HepG2 (cell line): Measurements from ENCODE around the gene LMBRD2. TPM values are rescaled to one million over a fixed set of nuclear protein-coding genes. Genes with fewer than 3 reads are reported as not detected.

ENCODE experiments used
- AFF4 ChIP-seq: sonication (generic); formaldehyde crosslinking; IDR thresholded peaks from 2 replicates; pipeline ENCODE4 v1.4.0; 2020; ENCODE audit warnings: missing genetic modification reagents
- ATAD3A ChIP-seq: sonication (generic); formaldehyde crosslinking; IDR thresholded peaks from 2 replicates; pipeline ENCODE4 v1.4.0; 2020; ENCODE audit warnings: missing genetic modification reagents
- CEBPZ ChIP-seq: IDR thresholded peaks from 2 replicates; pipeline ENCODE4 v1.6.1; 2012; ENCODE audit warnings: low read length, improper control_type of control experiment
- CENPT ChIP-seq: sonication (generic); formaldehyde crosslinking; IDR thresholded peaks from 2 replicates; pipeline ENCODE4 v1.8.0; 2022; ENCODE audit warnings: low read depth, mild to moderate bottlenecking, moderate library complexity, missing genetic modification reagents
- CHD2 ChIP-seq: IDR thresholded peaks from 2 replicates; pipeline ENCODE4 v1.6.1; 2011; ENCODE audit warnings: low read depth, low read length, improper control_type of control experiment
- FOXO1 ChIP-seq: sonication (generic); formaldehyde crosslinking; IDR thresholded peaks from 2 replicates; pipeline ENCODE4 v1.4.0; 2020; ENCODE audit warnings: missing genetic modification reagents
- HES4 ChIP-seq: sonication (generic); formaldehyde crosslinking; IDR thresholded peaks from 2 replicates; pipeline ENCODE4 v1.9.0; 2021; ENCODE audit warnings: mild to moderate bottlenecking, missing genetic modification reagents, borderline replicate concordance
- ISX ChIP-seq: sonication (generic); formaldehyde crosslinking; conservative IDR thresholded peaks from 2 replicates; pipeline ENCODE4 v1.5.0; 2020; ENCODE audit warnings: missing genetic modification reagents
- JUND ChIP-seq: sonication (generic); formaldehyde crosslinking; IDR thresholded peaks from 2 replicates; pipeline ENCODE4 v1.8.0; 2022; ENCODE audit warnings: mild to moderate bottlenecking, missing genetic modification reagents
- MIER3 ChIP-seq: IDR thresholded peaks from 2 replicates; pipeline ENCODE4 v1.6.1; 2016; ENCODE audit warnings: missing compliant biosample characterization, borderline replicate concordance
- NCOA1 ChIP-seq: sonication (generic); formaldehyde crosslinking; IDR thresholded peaks from 2 replicates; pipeline ENCODE4 v1.9.0; 2021; ENCODE audit warnings: missing genetic modification reagents
- PRDM4 ChIP-seq: sonication (generic); formaldehyde crosslinking; IDR thresholded peaks from 2 replicates; pipeline ENCODE4 v1.9.0; 2021; ENCODE audit warnings: missing genetic modification reagents, borderline replicate concordance
- RAD21 ChIP-seq: fragments of 450-650 bp; formaldehyde crosslinking; IDR thresholded peaks from 2 replicates; pipeline ENCODE4 v1.5.0; 2020; ENCODE audit warnings: mild to moderate bottlenecking
- RARG ChIP-seq: sonication (generic); formaldehyde crosslinking; IDR thresholded peaks from 2 replicates; pipeline ENCODE4 v1.4.0; 2020; ENCODE audit warnings: low read depth, mild to moderate bottlenecking, missing genetic modification reagents
- SMAD1 ChIP-seq: sonication (generic); formaldehyde crosslinking; IDR thresholded peaks from 2 replicates; pipeline ENCODE4 v1.4.0; 2020; ENCODE audit warnings: missing genetic modification reagents, low read depth, mild to moderate bottlenecking, borderline replicate concordance
- TMF1 ChIP-seq: sonication (generic); formaldehyde crosslinking; IDR thresholded peaks from 2 replicates; pipeline ENCODE4 v1.8.1; 2022; ENCODE audit warnings: low read depth, missing genetic modification reagents
- ZBTB38 ChIP-seq: sonication (generic); formaldehyde crosslinking; IDR thresholded peaks from 2 replicates; pipeline ENCODE4 v1.5.1; 2020; ENCODE audit warnings: mild to moderate bottlenecking, missing genetic modification reagents
- ZFY ChIP-seq: sonication (generic); formaldehyde crosslinking; IDR thresholded peaks from 2 replicates; pipeline ENCODE4 v1.4.0; 2020; ENCODE audit warnings: missing genetic modification reagents
- ZNF496 ChIP-seq: sonication (generic); formaldehyde crosslinking; IDR thresholded peaks from 2 replicates; pipeline ENCODE4 v1.8.1; 2023; ENCODE audit warnings: mild to moderate bottlenecking, moderate library complexity, missing genetic modification reagents; ENCODE audit not compliant: insufficient replicate concordance
- ZNF567 ChIP-seq: sonication (generic); formaldehyde crosslinking; IDR thresholded peaks from 2 replicates; pipeline ENCODE4 v1.8.1; 2023; ENCODE audit warnings: mild to moderate bottlenecking, missing genetic modification reagents, borderline replicate concordance
- ZNF773 ChIP-seq: sonication (generic); formaldehyde crosslinking; IDR thresholded peaks from 2 replicates; pipeline ENCODE4 v1.4.0; 2020; ENCODE audit warnings: missing genetic modification reagents, borderline replicate concordance
- polyA plus RNA-seq, 8 experiments: library from polyadenylated mRNA; depleted of rRNA in 3 of 8; stranded (reverse) in 7 of 8; unstranded in 1 of 8; fragments of >200 nt; fragmentation: Illumina TruSeq in 4 of 8; extraction: Trizol in 4 of 8; gene quantifications; 2 replicates each; pipeline versions ENCODE4 v1.2.1 to v1.2.3, GENCODE V29; 2011 to 2016; ENCODE audit warnings: low read depth in 4 of 8, missing spikeins in 1 of 8, mixed read lengths in 1 of 8; ENCODE audit not compliant: insufficient read depth in 1 of 8
- total RNA-seq, 5 experiments: library from RNA; depleted of rRNA; stranded (reverse); fragments of >200 nt; fragmentation: Illumina TruSeq; extraction: Trizol; gene quantifications; 2 replicates each; pipeline ENCODE4 v1.2.3, GENCODE V29; 2016; ENCODE audit warnings: low read depth in 1 of 5

The LMBRD2 gene
- total and polyA plus RNA-seq, 2 of the 13 experiments (the other 11 are each of a cell fraction or from before 2014, with no cell fraction given), result 2.0 to 4.7 TPM

GRCh38 chr5:36180556-36181350 is 29.1 kb upstream of the LMBRD2 start (continued):
- TF ChIP-seq CENPT (CRISPR knock-in tag) (no peak), SMAD1 (CRISPR knock-in tag) (no peak), ZNF496 (CRISPR knock-in tag) (no peak), MIER3 (CRISPR knock-in tag) (peak; percentile 44; the same call in 1 of the 2 replicates), ZBTB38 (no peak), ATAD3A (CRISPR knock-in tag) (no peak), ZNF773 (CRISPR knock-in tag) (no peak), TMF1 (CRISPR knock-in tag) (no peak), AFF4 (no peak), FOXO1 (peak; percentile 47; the same call in 1 of the 2 replicates), JUND (no peak), PRDM4 (no peak), RAD21 (CRISPR knock-in tag) (no peak), ZFY (no peak), ZNF567 (CRISPR knock-in tag) (no peak), CHD2 (no peak), RARG (no peak), CEBPZ (no peak), NCOA1 (no peak), HES4 (CRISPR knock-in tag) (no peak), ISX (CRISPR knock-in tag) (no peak)
